ACC112 (cell line): ENCODE measurements around the gene SSTR5.

Experiments used
- H2AFZ ChIP-seq: fragments of 200-600 bp; sonication (generic); one replicate; pipeline ENCODE4 v1.6.0; 2017; ENCODE audit warnings: antibody characterized with exemption, low read length; ENCODE audit not compliant: unreplicated experiment
- H3K27ac ChIP-seq: fragments of 200-600 bp; sonication (generic); 2 replicates; pipeline ENCODE4 v1.5.1; 2014; ENCODE audit warnings: low read depth, mild to moderate bottlenecking, antibody characterized with exemption, low read length, moderate library complexity
- H3K27me3 ChIP-seq: fragments of 200-600 bp; sonication (generic); 2 replicates; pipeline ENCODE4 v1.6.1; 2014; ENCODE audit warnings: mild to moderate bottlenecking, antibody characterized with exemption, low read length, moderate library complexity, mixed read lengths; ENCODE audit not compliant: insufficient read depth
- H3K36me3 ChIP-seq: fragments of 200-600 bp; sonication (generic); 2 replicates; pipeline ENCODE4 v1.6.1; 2016; ENCODE audit warnings: mild to moderate bottlenecking, antibody characterized with exemption, low read length, moderate library complexity, mixed read lengths; ENCODE audit not compliant: insufficient read depth
- H3K4me1 ChIP-seq: fragments of 200-600 bp; sonication (generic); one replicate; pipeline ENCODE4 v1.6.1; 2016; ENCODE audit warnings: low read length, mixed read lengths; ENCODE audit not compliant: insufficient read depth, unreplicated experiment, control insufficient read depth
- H3K4me3 ChIP-seq: fragments of 200-600 bp; sonication (generic); 2 replicates; pipeline ENCODE4 v1.5.1; 2014; ENCODE audit warnings: mild to moderate bottlenecking, low read depth, low read length
- H3K79me2 ChIP-seq: fragments of 200-600 bp; sonication (generic); one replicate; pipeline ENCODE4 v1.6.0; 2016; ENCODE audit warnings: low read length; ENCODE audit not compliant: control insufficient read depth, unreplicated experiment, insufficient read depth

Gene SSTR5

DNA sequence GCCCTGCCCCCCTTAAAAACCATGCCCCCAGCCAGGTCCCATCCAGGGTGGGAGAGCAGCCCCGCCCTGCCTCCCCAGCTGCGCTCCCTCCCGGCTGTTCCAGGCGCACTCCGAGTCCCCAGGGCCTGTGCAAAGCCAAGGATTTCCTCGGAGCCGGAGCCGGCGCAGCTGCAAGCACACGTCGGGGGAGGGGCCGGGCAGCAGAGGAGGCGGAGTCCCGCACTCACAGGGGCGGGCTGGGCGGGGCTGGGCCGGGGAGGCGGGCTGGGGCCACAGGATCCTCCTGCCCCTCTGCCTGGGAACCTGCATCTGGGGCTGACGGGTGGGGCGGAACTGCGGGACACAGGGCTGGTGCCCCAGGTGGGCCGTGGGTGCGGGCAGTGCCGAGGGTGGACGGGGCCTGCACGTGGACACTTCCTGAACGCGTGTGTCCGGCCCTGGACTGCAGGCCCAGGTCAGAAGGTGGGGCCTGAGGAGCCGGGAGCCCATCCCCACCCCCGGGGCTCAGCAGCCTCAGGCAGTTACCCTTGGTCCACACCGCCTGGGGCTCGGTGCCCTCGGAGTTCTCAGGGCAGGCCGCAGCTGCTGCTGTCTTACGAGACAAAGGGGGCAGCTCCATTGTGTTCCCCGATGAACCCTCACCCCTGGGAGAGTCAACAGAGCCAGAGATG, 24.0 kb upstream of the SSTR5 start:
- H3K79me2 ChIP-seq: no peaks in the 10 kb centered on the region
- H3K4me1 ChIP-seq: no peaks in the 10 kb centered on the region
- peaks cover 21% of the 10 kb centered on the region for H3K27me3 ChIP-seq
- H3K36me3 ChIP-seq: no peaks in the 10 kb centered on the region
- H3K4me3 ChIP-seq: no peak overlapping the region
- H3K27ac ChIP-seq: no peak overlapping the region
- no peak overlapping the region for H2AFZ ChIP-seq

DNA sequence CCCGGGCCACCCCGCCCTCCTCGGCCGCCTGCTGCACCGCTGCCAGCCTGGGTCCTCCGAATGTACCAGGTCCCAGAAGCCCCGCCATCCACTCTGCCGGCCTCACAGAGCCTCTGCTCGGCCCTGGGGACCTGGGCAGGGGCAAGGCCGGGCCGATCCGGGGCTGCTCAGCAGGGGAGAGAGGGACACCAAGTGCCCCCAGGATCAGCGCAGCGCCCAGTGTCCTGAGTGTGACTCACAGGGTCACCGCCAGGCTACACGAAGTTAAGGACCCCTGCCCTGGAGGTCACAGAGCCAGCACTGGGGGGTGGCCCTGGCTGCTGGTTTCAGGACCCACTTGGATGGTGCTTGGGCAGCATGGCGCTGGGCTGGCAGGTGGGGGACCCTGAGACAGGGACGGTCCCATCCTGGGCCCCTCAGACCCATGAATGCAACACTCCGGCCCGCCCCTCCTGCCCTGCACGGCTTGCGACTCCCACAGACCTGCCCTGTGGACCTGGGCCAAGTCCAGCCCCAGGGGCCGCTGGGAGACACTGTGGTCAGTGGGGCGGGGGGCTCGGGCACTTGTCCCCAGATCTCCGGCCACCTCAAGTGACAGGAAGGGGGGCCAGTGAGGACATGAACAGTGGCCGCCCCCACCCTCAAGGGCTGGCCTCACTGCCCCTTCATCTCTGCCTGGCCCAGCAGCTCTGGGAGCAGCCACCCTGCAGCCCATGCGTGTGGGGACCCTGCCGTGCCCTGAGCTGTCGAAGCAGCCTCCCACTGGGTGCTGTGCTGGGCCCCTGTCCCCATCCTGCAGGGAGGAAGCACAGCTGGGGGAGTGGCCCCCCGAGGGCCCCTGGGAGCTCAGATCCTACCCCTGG, 23.2 kb upstream of the SSTR5 start:
- H3K4me3 ChIP-seq: no peak overlapping the region
- H2AFZ ChIP-seq: no peak overlapping the region
- H3K4me1 ChIP-seq: no peaks in the 10 kb centered on the region
- H3K36me3 ChIP-seq: no peaks in the 10 kb centered on the region
- H3K27ac ChIP-seq: no peak overlapping the region
- no peaks in the 10 kb centered on the region for H3K79me2 ChIP-seq
- peaks cover 13% of the 10 kb centered on the region for H3K27me3 ChIP-seq

DNA sequence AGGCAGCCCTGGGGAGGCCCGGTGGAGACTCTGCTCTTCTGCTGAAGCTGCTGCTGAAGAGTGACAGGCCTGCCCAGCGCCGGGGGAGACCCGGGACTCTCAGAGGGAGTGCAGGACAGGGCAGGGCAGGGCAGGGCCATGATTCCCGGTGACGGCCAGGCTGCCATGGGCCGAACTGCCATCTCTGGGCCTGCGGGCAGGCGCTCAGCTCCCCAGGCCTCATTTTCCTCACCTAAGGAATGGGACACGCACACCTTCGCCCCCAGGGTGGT, 22.6 kb upstream of the SSTR5 start:
- no peak overlapping the region for H2AFZ ChIP-seq

DNA sequence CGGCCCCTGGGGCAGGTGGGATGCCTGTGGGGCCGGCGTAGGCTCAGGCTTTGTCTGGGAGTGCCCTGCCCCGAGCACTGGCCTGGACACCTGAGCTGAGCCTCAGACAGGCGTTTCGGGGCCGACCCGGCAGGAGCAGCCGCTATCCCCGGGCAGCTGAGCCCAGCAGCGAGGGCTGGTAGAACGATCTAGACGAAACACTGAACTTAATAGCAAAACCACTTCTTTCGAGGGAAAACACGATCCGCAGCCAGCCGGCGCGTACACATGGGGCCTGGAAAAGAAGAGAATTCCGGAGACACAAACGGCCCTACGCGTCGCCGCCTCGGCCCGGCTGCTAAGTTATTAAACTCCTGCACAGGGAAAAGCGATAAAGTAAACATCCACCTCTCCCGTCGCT, 22.0 kb upstream of the SSTR5 start:
- Histone ChIP-seq H3K4me3 (no peak overlapping the region), H3K36me3 (no peaks in the 10 kb centered on the region), H3K79me2 (no peaks in the 10 kb centered on the region), H3K4me1 (no peaks in the 10 kb centered on the region), H3K27ac (no peak overlapping the region), H2AFZ (no peak overlapping the region), H3K27me3 (peaks cover 1% of the 10 kb centered on the region; the same call in 1 of the 2 replicates)

More for the DNA sequence above, 22.6 kb upstream of the SSTR5 start:
- H3K4me1 ChIP-seq: no peaks in the 10 kb centered on the region
- H3K27me3 ChIP-seq: peaks cover 7% of the 10 kb centered on the region; the same call in 1 of the 2 replicates
- no peak overlapping the region for H3K27ac ChIP-seq
- H3K36me3 ChIP-seq: no peaks in the 10 kb centered on the region
- no peaks in the 10 kb centered on the region for H3K79me2 ChIP-seq
- H3K4me3 ChIP-seq: no peak overlapping the region

DNA sequence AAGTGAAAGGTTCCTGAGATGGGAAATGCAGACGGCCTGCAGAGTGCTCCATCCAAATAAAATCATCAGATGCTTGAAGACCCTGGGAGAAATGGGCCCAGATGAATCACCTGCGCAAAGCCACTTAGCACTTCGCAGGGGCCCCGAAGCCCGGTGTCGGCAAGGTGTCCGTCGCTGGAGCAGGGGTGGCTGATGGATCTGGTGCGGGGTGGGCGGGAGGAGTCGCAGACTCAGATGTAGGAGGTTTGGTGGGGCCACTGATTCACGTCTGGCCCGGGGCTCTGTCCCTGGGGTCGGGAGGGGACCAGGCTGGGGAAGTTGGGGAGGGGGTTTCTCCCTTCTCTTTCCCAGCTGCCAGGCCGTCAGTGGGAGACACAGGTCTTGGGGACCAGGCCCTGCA, 21.6 kb upstream of the SSTR5 start:
- H3K4me3 ChIP-seq: no peak overlapping the region
- H3K4me1 ChIP-seq: no peaks in the 10 kb centered on the region
- no peaks in the 10 kb centered on the region for H3K36me3 ChIP-seq
- no peak overlapping the region for H3K27ac ChIP-seq
- no peak overlapping the region for H2AFZ ChIP-seq
- no peaks in the 10 kb centered on the region for H3K79me2 ChIP-seq
- no peaks in the 10 kb centered on the region for H3K27me3 ChIP-seq

DNA sequence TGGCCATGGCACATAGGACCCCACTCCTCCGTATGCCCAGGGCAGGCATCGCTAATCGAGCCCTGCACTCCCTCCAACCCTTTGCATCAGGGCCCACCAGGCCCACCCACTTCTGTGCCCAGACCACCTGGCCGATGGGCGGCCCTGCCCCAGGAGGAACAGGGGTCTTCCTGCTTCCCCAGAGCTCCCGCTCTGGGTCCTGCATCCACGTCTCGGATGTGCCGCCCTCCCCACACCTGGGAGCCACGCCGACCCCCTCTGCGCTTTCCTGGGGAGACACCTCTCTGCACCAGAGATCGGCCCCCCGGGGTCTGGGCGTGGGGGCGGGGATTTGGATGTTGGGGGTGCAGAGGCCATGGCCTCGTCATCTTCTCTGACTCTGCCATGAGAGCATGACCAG, 21.1 kb upstream of the SSTR5 start:
- Histone ChIP-seq H2AFZ (no peak overlapping the region), H3K27ac (no peak overlapping the region), H3K36me3 (no peaks in the 10 kb centered on the region), H3K27me3 (no peaks in the 10 kb centered on the region), H3K79me2 (no peaks in the 10 kb centered on the region), H3K4me3 (no peak overlapping the region), H3K4me1 (no peaks in the 10 kb centered on the region)

DNA sequence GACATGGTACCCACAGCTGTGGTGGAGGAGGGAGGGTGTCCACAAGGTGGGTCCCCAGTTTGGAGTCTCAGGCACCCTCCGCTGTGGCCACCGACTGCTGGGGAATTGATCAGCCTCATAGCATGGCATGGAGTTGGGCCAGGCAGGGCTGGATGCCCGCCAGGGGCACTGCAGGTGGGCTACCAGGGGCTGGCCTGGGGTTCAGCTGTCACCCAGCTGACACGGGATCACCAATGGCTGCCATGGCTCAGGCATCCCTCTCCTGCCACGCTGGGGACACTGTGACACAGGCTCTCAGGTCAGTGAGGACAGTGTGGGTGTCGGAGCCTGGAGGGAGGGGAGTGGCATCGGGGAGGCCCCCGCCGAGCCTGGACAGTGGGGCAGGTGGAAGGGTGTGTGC, 19.8 kb upstream of the SSTR5 start:
- Histone ChIP-seq H3K27ac (no peak overlapping the region), H2AFZ (no peak overlapping the region), H3K36me3 (no peaks in the 10 kb centered on the region), H3K4me1 (no peaks in the 10 kb centered on the region), H3K27me3 (no peaks in the 10 kb centered on the region), H3K4me3 (no peak overlapping the region), H3K79me2 (no peaks in the 10 kb centered on the region)

DNA sequence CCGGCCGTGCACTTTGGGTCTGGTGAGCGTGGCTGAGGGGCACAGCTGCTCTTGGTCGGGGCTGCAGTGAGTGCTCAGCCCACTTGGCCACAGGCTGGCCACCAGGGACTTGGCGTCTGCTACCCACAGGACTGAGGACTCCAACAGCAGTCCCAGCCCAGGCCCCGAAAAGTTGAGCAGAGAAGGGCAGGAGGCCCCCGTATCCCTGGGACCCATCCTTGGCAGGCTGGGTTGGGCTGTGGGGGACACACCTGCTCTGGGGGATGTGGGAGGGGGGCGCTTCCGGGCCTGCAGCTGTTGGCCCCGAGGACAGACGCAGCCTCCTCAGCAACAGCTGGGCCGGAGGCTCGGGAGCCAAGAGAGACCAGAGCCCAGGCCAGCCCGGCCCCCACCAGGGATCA, 19.4 kb upstream of the SSTR5 start:
- Histone ChIP-seq H2AFZ (no peak overlapping the region), H3K27me3 (no peaks in the 10 kb centered on the region), H3K4me1 (no peaks in the 10 kb centered on the region), H3K27ac (no peak overlapping the region), H3K79me2 (no peaks in the 10 kb centered on the region), H3K4me3 (no peak overlapping the region), H3K36me3 (no peaks in the 10 kb centered on the region)

DNA sequence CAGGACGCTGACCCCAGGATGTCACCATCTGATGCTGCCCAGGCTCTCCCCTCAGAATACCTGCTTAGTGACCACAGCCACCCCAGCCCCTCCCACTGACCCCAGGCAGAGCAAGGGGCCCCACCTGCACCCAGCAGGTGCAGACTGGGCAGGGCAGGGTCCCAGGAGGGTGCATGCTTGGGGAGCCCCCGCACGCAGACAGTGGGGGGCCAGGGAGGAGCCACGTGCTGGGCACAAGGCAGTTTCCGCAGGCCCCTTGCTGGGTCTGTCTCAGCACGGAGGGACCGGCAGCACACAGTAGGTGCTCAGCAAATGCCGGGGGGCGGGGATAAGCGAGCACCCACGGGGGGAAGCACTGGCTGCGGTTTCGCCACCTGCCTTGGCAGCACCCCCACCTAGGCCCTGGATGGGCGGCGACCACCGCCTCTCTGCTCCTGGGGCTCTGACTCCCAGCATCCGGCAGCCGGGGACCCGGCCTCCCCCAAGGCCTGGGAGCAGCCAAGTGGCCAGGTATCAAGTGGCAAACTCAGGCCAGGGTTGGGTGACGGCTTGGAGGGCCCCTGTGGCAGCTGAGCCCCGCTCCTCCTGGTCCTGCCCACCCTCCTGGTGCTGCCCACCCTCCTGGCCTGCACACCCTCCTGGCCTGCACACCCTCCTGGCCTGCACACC, 18.7 kb upstream of the SSTR5 start:
- no peak overlapping the region for H3K27ac ChIP-seq
- H3K4me3 ChIP-seq: no peak overlapping the region
- H3K36me3 ChIP-seq: no peaks in the 10 kb centered on the region
- H3K27me3 ChIP-seq: no peaks in the 10 kb centered on the region
- H3K4me1 ChIP-seq: no peaks in the 10 kb centered on the region
- H3K79me2 ChIP-seq: no peaks in the 10 kb centered on the region
- no peak overlapping the region for H2AFZ ChIP-seq

DNA sequence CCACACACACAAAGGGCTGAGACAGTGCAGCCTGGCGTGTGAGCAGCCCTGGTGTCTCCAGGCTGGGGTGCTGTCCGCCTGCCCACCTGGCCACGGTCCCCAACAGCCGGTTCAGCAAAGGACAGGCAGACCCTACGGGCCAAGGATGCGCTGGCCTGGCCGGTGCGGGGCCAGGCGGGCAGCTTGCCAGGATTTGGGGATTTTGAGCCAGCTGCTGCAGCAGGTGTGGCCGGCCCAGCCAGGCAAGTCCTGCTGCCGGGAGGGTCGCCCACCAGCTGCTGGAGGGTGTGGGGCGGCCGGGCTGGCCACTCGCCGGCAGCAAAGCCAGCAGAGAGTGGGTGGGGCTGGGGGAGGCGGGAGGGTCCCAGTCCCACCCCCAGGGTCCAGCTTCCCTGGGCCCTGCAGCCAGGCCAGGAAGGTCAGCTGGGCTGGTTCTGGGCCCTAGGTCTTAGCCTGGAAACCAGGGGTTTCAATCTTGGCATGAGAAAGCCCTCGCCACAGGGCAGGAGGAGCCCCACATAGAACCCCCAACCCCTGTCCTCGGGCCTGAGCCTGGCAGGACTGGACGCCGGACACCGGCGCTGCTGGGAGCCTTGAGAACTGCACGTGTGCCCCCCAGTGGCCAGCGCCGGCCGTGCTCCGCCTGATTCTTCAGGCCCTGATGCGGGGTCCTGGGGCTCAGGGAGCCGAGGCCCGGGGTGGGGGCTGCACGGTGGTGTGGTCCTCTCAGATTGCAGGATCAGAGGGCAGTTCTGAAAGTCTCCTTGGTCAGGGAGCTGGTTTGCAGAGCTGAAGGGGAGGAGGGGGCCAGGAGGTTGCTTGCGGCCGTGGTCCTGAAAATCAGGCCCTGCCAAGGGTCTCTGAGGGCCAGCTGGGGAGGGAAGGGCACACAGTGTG, 17.6 kb upstream of the SSTR5 start:
- Histone ChIP-seq H3K27ac (no peak overlapping the region), H3K79me2 (no peaks in the 10 kb centered on the region), H3K4me1 (no peaks in the 10 kb centered on the region), H3K27me3 (no peaks in the 10 kb centered on the region), H3K36me3 (no peaks in the 10 kb centered on the region), H3K4me3 (no peak overlapping the region), H2AFZ (no peak overlapping the region)
